ENCODE data around the gene TTC28.

The TTC28 gene

DNA sequence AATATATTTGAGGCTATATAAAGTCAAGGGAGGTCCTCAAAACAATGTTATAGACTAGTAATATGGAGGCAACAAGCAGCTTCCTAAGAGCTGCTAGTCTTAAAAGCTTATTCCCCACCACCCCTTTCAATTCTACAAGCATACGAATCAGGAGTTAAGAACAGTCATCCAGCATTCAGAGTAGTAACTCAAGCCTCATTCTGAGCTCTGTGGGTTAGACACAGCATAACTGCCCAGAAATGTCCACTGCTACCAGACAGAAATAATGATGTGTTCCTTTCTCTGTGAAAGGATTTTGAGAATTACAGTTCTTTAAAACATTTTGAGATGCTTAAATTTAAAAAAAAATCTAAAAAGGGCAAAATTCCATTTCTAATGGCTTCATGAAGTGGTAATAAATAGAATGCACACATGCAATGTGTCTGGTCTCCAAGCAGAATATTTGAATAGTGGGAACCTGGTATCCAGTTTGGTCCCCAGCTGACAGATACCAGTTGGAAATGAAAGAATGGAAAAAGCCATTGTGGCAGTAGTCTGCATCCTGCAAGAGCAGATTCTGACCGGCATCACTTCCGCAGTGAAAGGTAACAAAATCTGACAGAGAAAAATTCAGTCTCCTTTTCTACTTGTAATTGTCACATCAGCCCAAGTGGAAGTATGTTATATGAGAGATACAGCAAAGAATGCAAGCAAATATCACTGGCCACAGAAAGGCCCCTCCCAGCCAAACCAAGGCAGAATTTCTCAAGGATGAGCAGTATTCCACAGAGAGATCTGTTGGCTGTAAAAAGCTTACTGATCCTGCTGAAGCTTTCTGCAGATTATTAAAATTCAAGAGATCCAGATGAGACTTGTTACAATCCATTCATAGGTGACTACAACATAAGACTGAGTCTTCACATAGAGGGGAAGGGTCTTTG is 449.8 kb downstream of the TTC28 start:
- H3K4me3 ChIP-seq (ENCODE audit: low read depth, low read length): no peak overlapping the region
- no peak for DNase-seq (ENCODE audit: low read depth)
- TF ChIP-seq, protein P1, sequence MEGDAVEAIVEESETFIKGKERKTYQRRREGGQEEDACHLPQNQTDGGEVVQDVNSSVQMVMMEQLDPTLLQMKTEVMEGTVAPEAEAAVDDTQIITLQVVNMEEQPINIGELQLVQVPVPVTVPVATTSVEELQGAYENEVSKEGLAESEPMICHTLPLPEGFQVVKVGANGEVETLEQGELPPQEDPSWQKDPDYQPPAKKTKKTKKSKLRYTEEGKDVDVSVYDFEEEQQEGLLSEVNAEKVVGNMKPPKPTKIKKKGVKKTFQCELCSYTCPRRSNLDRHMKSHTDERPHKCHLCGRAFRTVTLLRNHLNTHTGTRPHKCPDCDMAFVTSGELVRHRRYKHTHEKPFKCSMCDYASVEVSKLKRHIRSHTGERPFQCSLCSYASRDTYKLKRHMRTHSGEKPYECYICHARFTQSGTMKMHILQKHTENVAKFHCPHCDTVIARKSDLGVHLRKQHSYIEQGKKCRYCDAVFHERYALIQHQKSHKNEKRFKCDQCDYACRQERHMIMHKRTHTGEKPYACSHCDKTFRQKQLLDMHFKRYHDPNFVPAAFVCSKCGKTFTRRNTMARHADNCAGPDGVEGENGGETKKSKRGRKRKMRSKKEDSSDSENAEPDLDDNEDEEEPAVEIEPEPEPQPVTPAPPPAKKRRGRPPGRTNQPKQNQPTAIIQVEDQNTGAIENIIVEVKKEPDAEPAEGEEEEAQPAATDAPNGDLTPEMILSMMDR (IDR thresholded peaks at IDR 0.05; ENCODE audit: control insufficient read depth, extremely low read depth, insufficient read depth): no peak

DNA sequence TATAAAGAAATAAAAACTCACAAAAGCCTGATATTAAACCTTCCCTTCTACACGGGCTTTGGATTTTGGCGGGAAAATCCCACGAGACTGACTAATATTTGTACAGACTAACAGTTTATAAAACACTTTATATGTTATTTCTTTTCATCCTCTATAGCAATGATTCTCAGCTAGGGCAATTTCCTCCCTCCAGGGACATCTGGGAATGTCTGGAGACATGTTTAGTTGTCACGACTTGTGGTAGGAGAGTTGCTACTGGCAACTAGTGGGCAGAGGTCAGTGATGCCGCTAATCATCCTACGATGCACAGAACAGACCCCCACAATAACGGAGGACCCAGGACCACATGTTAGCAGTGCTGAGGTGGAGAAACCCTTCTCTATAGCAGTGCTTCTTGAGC is 455.8 kb downstream of the TTC28 start:
- H3K4me3 ChIP-seq (ENCODE audit: low read depth, low read length): no peak overlapping the region
- no peak for DNase-seq (ENCODE audit: low read depth)
- TF ChIP-seq, protein P1 (IDR thresholded peaks at IDR 0.05; ENCODE audit: control insufficient read depth, extremely low read depth, insufficient read depth): no peak

DNA sequence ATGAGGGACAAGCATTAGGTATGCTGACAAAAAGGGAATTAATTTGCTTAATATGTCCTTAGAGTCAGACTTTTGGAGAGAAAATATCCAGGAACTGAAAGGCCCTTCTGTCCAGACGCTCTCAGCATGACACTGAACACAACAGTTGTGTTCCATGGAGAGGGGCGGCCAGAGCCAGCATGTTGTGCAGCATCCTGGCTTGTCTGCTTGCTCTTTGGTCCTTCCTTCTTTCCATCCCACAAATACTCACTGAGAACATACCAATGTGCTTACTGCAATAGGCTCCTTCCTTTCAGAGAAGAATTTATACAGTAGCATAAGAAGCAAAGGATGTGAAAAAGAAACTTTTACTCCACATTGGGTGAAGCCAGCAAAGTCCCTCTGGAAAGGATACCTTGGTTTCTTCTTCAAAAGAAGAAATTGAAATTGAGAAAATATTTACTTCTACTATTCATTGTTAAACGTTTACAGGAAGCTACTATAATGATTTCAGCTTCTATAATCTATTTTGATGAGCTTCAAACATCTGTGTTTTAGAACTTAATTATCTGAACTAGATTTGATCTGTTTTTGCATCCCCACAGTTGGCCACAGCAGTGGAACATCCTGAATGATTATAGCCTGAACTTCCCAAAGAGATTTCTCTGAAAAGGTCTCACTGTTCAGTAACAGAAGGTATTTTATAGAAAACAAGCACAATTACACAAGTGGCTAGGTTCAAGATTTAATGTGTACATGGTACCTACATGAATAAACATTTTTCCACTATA is 456.5 kb downstream of the TTC28 start:
- H3K4me3 ChIP-seq (ENCODE audit: low read depth, low read length): no peak overlapping the region
- TF ChIP-seq, protein P1 (IDR thresholded peaks at IDR 0.05; ENCODE audit: control insufficient read depth, extremely low read depth, insufficient read depth): no peak
- no peak for DNase-seq (ENCODE audit: low read depth)

DNA sequence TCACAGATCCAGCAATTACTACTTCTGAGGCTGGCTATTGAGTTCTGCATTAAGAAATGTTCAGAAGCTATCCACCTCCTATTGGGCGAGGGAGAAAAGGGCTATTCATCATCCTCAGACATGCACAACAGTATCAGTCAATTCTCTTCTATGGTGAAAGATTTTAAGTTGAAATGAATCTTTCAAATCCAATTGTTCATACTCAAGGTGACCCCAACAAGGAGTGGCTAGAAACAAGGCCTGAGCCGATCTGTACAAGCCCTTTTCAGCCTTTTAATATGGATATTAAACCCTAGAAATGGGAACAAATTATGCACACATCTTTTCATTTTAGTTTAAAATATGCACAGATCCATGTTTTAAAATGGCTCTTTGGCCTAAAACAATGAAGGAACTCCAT is 457.1 kb downstream of the TTC28 start:
- TF ChIP-seq, protein P1 (IDR thresholded peaks at IDR 0.05; ENCODE audit: control insufficient read depth, extremely low read depth, insufficient read depth): no peak
- no peak overlapping the region for H3K4me3 ChIP-seq (ENCODE audit: low read depth, low read length)
- DNase-seq (ENCODE audit: low read depth): no peak

DNA sequence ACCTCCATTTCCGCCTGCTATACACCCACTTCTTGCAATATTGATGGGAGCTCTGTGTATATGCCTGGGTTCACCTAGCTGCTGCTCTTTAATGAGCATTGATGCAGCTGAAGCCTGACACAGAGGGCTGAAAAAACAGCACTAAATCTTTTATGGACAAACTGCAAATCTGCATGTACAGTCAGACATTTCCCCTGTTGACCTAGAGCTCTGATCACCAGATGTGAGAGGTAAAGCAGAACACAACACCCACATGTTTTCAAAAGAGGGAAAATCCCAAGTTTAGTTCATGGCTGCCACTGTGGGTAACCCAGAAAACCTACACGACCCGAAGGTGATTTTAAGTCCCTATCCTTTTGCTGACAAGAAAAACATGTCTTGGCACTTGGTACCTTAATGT is 457.6 kb downstream of the TTC28 start:
- H3K4me3 ChIP-seq (ENCODE audit: low read depth, low read length): no peak overlapping the region
- TF ChIP-seq, protein P1 (IDR thresholded peaks at IDR 0.05; ENCODE audit: control insufficient read depth, extremely low read depth, insufficient read depth): no peak
- DNase-seq (ENCODE audit: low read depth): no peak

DNA sequence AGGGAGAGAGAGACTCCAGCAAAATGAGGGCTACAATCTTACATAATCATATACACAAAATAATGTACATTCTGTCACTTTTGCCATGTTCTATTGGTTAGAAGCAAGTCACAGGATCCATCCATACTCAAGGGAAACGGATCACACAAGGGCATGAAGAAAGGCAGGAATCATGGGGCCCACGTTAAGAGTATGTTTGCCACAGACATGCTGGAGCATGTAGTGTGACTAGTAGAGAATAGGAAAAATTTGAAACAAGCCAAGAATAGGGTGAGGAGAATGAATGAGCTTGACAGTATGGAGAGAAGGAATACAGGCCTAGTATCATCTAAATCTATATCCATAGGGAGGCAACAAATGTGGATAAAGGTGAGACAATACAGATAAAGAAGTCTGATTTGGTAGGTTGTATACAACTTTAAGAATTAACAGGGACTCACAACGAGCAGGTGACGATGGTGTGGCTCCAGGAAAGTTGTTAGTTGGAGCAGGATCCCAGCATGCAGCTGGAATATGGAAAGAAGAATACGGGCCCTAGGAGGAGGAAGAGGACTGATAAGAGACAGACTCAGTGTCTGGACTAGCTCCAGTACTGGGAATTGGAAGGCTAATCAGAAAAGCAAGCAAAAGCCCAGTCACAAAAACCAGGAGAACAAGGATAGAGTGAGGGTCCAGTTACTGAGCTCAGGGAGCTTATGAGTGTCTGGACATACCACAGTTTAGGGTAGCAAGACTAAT is 458.8 kb downstream of the TTC28 start:
- TF ChIP-seq, protein P1 (IDR thresholded peaks at IDR 0.05; ENCODE audit: control insufficient read depth, extremely low read depth, insufficient read depth): no peak
- no peak overlapping the region for H3K4me3 ChIP-seq (ENCODE audit: low read depth, low read length)
- DNase-seq (ENCODE audit: low read depth): no peak

Data from LNCaP clone FGC (cell line).